HepG2 (cell line): ENCODE measurements around the gene ADGRG1. TPM values are rescaled to one million over a fixed set of nuclear protein-coding genes. Genes with fewer than 3 reads are reported as not detected.

Experiments used
- CREB1 ChIP-seq, 2 experiments: fragments of 450-650 bp in 1 of 2; IDR thresholded peaks; 2 replicates each; pipeline ENCODE4 v1.6.1; 2016 to 2017; ENCODE audit warnings: control low read depth in 1 of 2, mild to moderate bottlenecking in 1 of 2, missing compliant biosample characterization in 1 of 2, missing genetic modification characterization in 1 of 2
- ELF1 ChIP-seq: sonication (generic); formaldehyde crosslinking; IDR thresholded peaks from 2 replicates; pipeline ENCODE4 v1.4.0; 2020; ENCODE audit warnings: missing genetic modification reagents
- FOXP1 ChIP-seq, 2 experiments: fragments of 450-650 bp in 1 of 2; IDR thresholded peaks; 2 replicates each; pipeline ENCODE4 v1.6.1; 2017 to 2018; ENCODE audit warnings: antibody characterized with exemption in 1 of 2
- HNRNPL ChIP-seq: fragments of 200-400 bp; formaldehyde crosslinking; IDR thresholded peaks from 2 replicates; pipeline ENCODE4 v1.6.1; 2017; ENCODE audit warnings: mild to moderate bottlenecking, low read depth, low read length
- MAZ ChIP-seq, 2 experiments: sonication (generic) in 1 of 2; formaldehyde crosslinking in 1 of 2; IDR thresholded peaks; 2 replicates each; pipeline versions ENCODE4 v1.5.0 to v1.6.1; 2012 to 2020; ENCODE audit warnings: low read depth in 2 of 2, mild to moderate bottlenecking in 2 of 2, borderline replicate concordance in 1 of 2, improper control_type of control experiment in 1 of 2, low read length in 1 of 2, missing genetic modification reagents in 1 of 2, moderate library complexity in 1 of 2
- NCOA2 ChIP-seq: sonication (generic); formaldehyde crosslinking; IDR thresholded peaks from 2 replicates; pipeline ENCODE4 v1.8.0; 2022; ENCODE audit warnings: inconsistent platforms
- NFRKB ChIP-seq: fragments of 450-650 bp; IDR thresholded peaks from 2 replicates; pipeline ENCODE4 v1.6.1; 2017
- SAP130 ChIP-seq: IDR thresholded peaks from 2 replicates; pipeline ENCODE4 v1.6.1; 2016; ENCODE audit warnings: low read depth
- SOX6 ChIP-seq, 2 experiments: fragments of 450-650 bp in 1 of 2; sonication (generic) in 1 of 2; formaldehyde crosslinking in 1 of 2; IDR thresholded peaks; 2 replicates each; pipeline versions ENCODE4 v1.4.0 to v1.6.1; 2017 to 2020; ENCODE audit warnings: antibody characterized with exemption in 1 of 2, mild to moderate bottlenecking in 1 of 2, missing genetic modification reagents in 1 of 2
- SPEN ChIP-seq: sonication (generic); formaldehyde crosslinking; IDR thresholded peaks from 2 replicates; pipeline ENCODE4 v1.5.1; 2020; ENCODE audit warnings: low read depth, mild to moderate bottlenecking, missing genetic modification reagents
- ZBTB8A ChIP-seq: sonication (generic); formaldehyde crosslinking; IDR thresholded peaks from 2 replicates; pipeline ENCODE4 v1.4.0; 2020; ENCODE audit warnings: mild to moderate bottlenecking, low read depth, missing genetic modification reagents, borderline replicate concordance
- ZNF574 ChIP-seq: sonication (generic); formaldehyde crosslinking; IDR thresholded peaks from 2 replicates; pipeline ENCODE4 v1.4.0; 2020; ENCODE audit warnings: missing genetic modification reagents
- ZSCAN25 ChIP-seq: sonication (generic); formaldehyde crosslinking; IDR thresholded peaks from 2 replicates; pipeline ENCODE4 v1.8.0; 2022; ENCODE audit warnings: mild to moderate bottlenecking, missing genetic modification reagents
- polyA plus RNA-seq, 8 experiments: library from polyadenylated mRNA; depleted of rRNA in 3 of 8; stranded (reverse) in 7 of 8; unstranded in 1 of 8; fragments of >200 nt; fragmentation: Illumina TruSeq in 4 of 8; extraction: Trizol in 4 of 8; gene quantifications; 2 replicates each; pipeline versions ENCODE4 v1.2.1 to v1.2.3, GENCODE V29; 2011 to 2016; ENCODE audit warnings: low read depth in 4 of 8, missing spikeins in 1 of 8, mixed read lengths in 1 of 8; ENCODE audit not compliant: insufficient read depth in 1 of 8
- total RNA-seq, 5 experiments: library from RNA; depleted of rRNA; stranded (reverse); fragments of >200 nt; fragmentation: Illumina TruSeq; extraction: Trizol; gene quantifications; 2 replicates each; pipeline ENCODE4 v1.2.3, GENCODE V29; 2016; ENCODE audit warnings: low read depth in 1 of 5
- TF ChIP-seq, protein P1 (sequence below): sonication (generic); formaldehyde crosslinking; IDR thresholded peaks from 2 replicates; pipeline ENCODE4 v1.4.0; 2020; ENCODE audit warnings: missing genetic modification reagents, mild to moderate bottlenecking, borderline replicate concordance
- TF ChIP-seq, protein P2 (sequence below): sonication (generic); formaldehyde crosslinking; IDR thresholded peaks from 2 replicates; pipeline ENCODE4 v1.4.0; 2020; ENCODE audit warnings: missing genetic modification reagents
- TF ChIP-seq, protein P3 (sequence below): sonication (generic); formaldehyde crosslinking; IDR thresholded peaks from 2 replicates; pipeline ENCODE4 v1.8.1; 2023; ENCODE audit warnings: mild to moderate bottlenecking, moderate library complexity, missing genetic modification reagents

The ADGRG1 gene
- total and polyA plus RNA-seq, 2 of the 13 experiments (the other 11 are each of a cell fraction or from before 2014, with no cell fraction given) = 2.7 to 5.9 TPM

- peak; percentile 13 for TF ChIP-seq ZNF574 (CRISPR knock-in tag)
- TF ChIP-seq MAZ (IDR thresholded peaks at IDR 0.05; ENCODE audit: borderline replicate concordance, low read depth, low read length) = no peak
- 0 out of 2 replicates have a peak, but pooled peaks have one; percentile 15 for TF ChIP-seq MAZ (CRISPR knock-in tag; IDR thresholded peaks at IDR 0.05; ENCODE audit: low read depth)
- TF ChIP-seq ELF1 (CRISPR knock-in tag) = no peak; the same call in 1 of the 2 replicates
- peak; percentile 70 for TF ChIP-seq SAP130 (CRISPR knock-in tag)
- TF ChIP-seq NFRKB = no peak
- peak; percentile 73; the same call in 1 of the 2 replicates for TF ChIP-seq ZBTB8A (CRISPR knock-in tag)
- TF ChIP-seq, protein P1, sequence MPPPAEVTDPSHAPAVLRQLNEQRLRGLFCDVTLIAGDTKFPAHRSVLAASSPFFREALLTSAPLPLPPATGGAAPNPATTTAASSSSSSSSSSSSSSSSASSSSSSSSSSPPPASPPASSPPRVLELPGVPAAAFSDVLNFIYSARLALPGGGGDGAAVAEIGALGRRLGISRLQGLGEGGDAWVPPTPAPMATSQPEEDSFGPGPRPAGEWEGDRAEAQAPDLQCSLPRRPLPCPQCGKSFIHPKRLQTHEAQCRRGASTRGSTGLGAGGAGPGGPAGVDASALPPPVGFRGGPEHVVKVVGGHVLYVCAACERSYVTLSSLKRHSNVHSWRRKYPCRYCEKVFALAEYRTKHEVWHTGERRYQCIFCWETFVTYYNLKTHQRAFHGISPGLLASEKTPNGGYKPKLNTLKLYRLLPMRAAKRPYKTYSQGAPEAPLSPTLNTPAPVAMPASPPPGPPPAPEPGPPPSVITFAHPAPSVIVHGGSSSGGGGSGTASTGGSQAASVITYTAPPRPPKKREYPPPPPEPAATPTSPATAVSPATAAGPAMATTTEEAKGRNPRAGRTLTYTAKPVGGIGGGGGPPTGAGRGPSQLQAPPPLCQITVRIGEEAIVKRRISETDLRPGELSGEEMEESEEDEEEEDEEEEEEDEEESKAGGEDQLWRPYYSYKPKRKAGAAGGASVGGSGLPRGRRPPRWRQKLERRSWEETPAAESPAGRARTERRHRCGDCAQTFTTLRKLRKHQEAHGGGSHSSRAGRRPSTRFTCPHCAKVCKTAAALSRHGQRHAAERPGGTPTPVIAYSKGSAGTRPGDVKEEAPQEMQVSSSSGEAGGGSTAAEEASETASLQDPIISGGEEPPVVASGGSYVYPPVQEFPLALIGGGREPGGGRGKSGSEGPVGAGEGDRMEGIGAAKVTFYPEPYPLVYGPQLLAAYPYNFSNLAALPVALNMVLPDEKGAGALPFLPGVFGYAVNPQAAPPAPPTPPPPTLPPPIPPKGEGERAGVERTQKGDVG = peak; percentile 74; the same call in 1 of the 2 replicates
- TF ChIP-seq, protein P2, sequence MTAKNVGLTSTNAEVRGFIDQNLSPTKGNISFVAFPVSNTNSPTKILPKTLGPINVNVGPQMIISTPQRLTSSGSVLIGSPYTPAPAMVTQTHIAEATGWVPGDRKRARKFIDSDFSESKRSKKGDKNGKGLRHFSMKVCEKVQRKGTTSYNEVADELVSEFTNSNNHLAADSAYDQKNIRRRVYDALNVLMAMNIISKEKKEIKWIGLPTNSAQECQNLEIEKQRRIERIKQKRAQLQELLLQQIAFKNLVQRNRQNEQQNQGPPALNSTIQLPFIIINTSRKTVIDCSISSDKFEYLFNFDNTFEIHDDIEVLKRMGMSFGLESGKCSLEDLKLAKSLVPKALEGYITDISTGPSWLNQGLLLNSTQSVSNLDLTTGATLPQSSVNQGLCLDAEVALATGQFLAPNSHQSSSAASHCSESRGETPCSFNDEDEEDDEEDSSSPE (CRISPR knock-in tag) = 0 out of 2 replicates have a peak, but pooled peaks have one; percentile 7
- peak; percentile 42; the same call in 1 of the 2 replicates for TF ChIP-seq SPEN
- TF ChIP-seq CREB1 (IDR thresholded peaks at IDR 0.05) = no peak
- TF ChIP-seq CREB1 (CRISPR knock-in tag; IDR thresholded peaks at IDR 0.05) = peak; percentile 37; the same call in 1 of the 2 replicates
- TF ChIP-seq HNRNPL = no peak
- TF ChIP-seq FOXP1 (IDR thresholded peaks at IDR 0.05) = no peak
- TF ChIP-seq FOXP1 (CRISPR knock-in tag; IDR thresholded peaks at IDR 0.05) = peak; percentile 79; the same call in 1 of the 2 replicates
- no peak for TF ChIP-seq ZSCAN25
- no peak for TF ChIP-seq SOX6 (IDR thresholded peaks at IDR 0.05)
- TF ChIP-seq SOX6 (CRISPR knock-in tag; IDR thresholded peaks at IDR 0.05) = peak; percentile 85
- peak; percentile 55 for TF ChIP-seq NCOA2
- TF ChIP-seq, protein P3, sequence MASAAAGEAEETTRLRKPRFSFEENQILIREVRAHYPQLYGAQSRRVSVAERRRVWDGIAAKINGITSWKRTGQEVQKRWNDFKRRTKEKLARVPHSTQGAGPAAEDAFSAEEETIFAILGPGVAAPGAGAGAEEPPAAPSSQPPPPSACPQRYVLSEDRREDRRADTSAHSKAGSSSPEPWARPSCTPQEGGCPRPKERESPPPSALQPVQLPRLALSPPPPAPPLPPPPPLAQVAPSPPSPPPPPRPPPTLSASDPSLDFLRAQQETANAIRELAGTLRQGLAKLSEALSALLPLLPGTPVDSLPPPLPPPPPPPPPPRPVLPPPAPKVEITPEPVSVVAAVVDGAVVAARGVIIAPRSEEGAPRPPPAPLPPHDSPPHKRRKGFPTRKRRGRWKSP (CRISPR knock-in tag) = no peak
Observed at GRCh38 chr16:57704011-57704904, 75.8 kb downstream of the ADGRG1 start (continued).
